Measurements from ENCODE around the gene LY6G6C. TPM values are rescaled to one million over a fixed set of nuclear protein-coding genes. Genes with fewer than 3 reads are reported as not detected.

Gene LY6G6C
- total RNA-seq, 1 experiment from 2014 or later: not detected

- no peak overlapping the region for H3K14ac ChIP-seq (ENCODE audit: insufficient read depth, low read length)
- DNase-seq: no peak
- peaks cover 1% of the 10 kb centered on the region; the same call in 1 of the 2 replicates for H3K27me3 Mint-ChIP-seq (ENCODE audit: low read depth)
- H4K91ac ChIP-seq (ENCODE audit: insufficient read length, low read depth, low read length): no peak overlapping the region
- H4K8ac ChIP-seq (replicated peaks; ENCODE audit: insufficient read length, low read depth, low read length): no peak overlapping the region
- H4K20me1 ChIP-seq (ENCODE audit: control insufficient read depth, insufficient read depth, insufficient read length): no peaks in the 10 kb centered on the region
- no peak overlapping the region for H3K56ac ChIP-seq (ENCODE audit: insufficient read length, low read depth, low read length)
- no peak overlapping the region for H3K4ac ChIP-seq (ENCODE audit: low read depth, low read length)
- H3K36me3 Mint-ChIP-seq (ENCODE audit: insufficient read depth in 1 of 3, low read depth in 3 of 3): peaks cover 0 to 23% (median 4%) of the 10 kb centered on the region in 3 experiments; a peak in 5 of 7 replicates
- WGBS (ENCODE audit: extremely low coverage, insufficient read length, low lambda C conversion rate): no CpG with 5 or more reads among the region's 10 CpGs
- H2BK20ac ChIP-seq (ENCODE audit: low read depth, low read length, poor library complexity, severe bottlenecking): no peak overlapping the region
- peaks cover 6% of the 10 kb centered on the region for H3K23me2 ChIP-seq (ENCODE audit: insufficient read length, low read depth, low read length, poor library complexity, severe bottlenecking)
- H3K79me2 ChIP-seq (ENCODE audit: insufficient read depth, low read length): peaks cover 2% of the 10 kb centered on the region; the same call in 1 of the 2 replicates
- peak overlapping the region; percentile 91 for H3K4me2 ChIP-seq (ENCODE audit: insufficient read depth, insufficient read length, low read length)
- no peak overlapping the region for H2BK12ac ChIP-seq (ENCODE audit: insufficient read length, low read depth, low read length)
- H2BK15ac ChIP-seq (ENCODE audit: low read depth, low read length): no peak overlapping the region
- H3K9me3 ChIP-seq (ENCODE audit: control insufficient read depth, low read depth, low read length): no peaks in the 10 kb centered on the region
- H3K27ac Mint-ChIP-seq: peak overlapping the region; percentile 91 to 96 (median 96); a peak in 5 of 7 replicates
- H3K4me1 Mint-ChIP-seq: peaks cover 11% of the 10 kb centered on the region in 2 experiments
- peak overlapping the region; percentile 23 for H2AFZ ChIP-seq (ENCODE audit: low read length)
- H3T11ph ChIP-seq (ENCODE audit: low read length): no peak overlapping the region
- H3K4me3 Mint-ChIP-seq: peak overlapping the region; percentile 96 to 98
- no peak overlapping the region for H4K5ac ChIP-seq (ENCODE audit: insufficient read length, low read depth, low read length)
- no peak overlapping the region for H3K18ac ChIP-seq (ENCODE audit: insufficient read length, low read depth, low read length)
- H3K23ac ChIP-seq (ENCODE audit: insufficient read length, low read depth, low read length): no peak overlapping the region
- no peak for TF ChIP-seq CTCF (conservative IDR thresholded peaks at IDR 0.05)
- H3K9me3 Mint-ChIP-seq: no peaks in the 10 kb centered on the region; a peak in 1 of 5 replicates
- H3K27me3 ChIP-seq (ENCODE audit: insufficient read depth, low read length): no peaks in the 10 kb centered on the region
- peak overlapping the region; percentile 79 for H3K9ac ChIP-seq (ENCODE audit: extremely low read depth, insufficient read length, low read length)
- H3K4me1 ChIP-seq (ENCODE audit: insufficient read depth, low read length): peaks cover 4% of the 10 kb centered on the region; the same call in 1 of the 2 replicates
- no peak overlapping the region for H2AK5ac ChIP-seq (ENCODE audit: insufficient read length, low read length)
- no peak overlapping the region for H2BK120ac ChIP-seq (ENCODE audit: low read depth, low read length, poor library complexity, severe bottlenecking)
- no peak overlapping the region for H3K27ac ChIP-seq (ENCODE audit: insufficient read length, low read depth, low read length)
- peaks cover 6% of the 10 kb centered on the region for H3K79me1 ChIP-seq (ENCODE audit: insufficient read depth, low read depth, low read length, poor library complexity, severe bottlenecking)
- no peak overlapping the region for H2BK5ac ChIP-seq (ENCODE audit: insufficient read length, low read length)
Measured at GRCh38 chr6:31702405-31702818, 19.1 kb downstream of the LY6G6C start.

Measured in H9 (cell line).